ENCODE results near the gene MYL3.

DNA sequence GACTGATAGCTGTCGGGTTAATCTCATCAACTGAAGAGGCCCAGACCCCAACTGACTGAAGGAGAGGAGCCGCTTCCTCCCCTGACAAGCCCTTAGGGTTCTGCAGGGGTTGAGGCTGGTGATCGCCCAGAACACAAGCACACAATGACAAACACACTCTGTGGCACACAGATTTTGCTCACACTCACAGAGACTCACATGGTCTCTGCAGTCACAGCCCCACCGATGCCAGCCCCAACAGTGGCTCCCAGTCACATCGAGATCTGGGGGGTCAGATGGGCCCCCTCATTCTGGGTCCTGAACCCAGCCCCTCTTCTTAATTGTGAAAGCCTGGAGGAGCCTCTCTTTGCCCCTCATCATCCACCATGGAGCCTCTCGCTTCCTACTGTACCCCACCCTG is 31.0 kb upstream of the MYL3 start:
- TF ChIP-seq, protein P1, sequence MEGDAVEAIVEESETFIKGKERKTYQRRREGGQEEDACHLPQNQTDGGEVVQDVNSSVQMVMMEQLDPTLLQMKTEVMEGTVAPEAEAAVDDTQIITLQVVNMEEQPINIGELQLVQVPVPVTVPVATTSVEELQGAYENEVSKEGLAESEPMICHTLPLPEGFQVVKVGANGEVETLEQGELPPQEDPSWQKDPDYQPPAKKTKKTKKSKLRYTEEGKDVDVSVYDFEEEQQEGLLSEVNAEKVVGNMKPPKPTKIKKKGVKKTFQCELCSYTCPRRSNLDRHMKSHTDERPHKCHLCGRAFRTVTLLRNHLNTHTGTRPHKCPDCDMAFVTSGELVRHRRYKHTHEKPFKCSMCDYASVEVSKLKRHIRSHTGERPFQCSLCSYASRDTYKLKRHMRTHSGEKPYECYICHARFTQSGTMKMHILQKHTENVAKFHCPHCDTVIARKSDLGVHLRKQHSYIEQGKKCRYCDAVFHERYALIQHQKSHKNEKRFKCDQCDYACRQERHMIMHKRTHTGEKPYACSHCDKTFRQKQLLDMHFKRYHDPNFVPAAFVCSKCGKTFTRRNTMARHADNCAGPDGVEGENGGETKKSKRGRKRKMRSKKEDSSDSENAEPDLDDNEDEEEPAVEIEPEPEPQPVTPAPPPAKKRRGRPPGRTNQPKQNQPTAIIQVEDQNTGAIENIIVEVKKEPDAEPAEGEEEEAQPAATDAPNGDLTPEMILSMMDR (IDR thresholded peaks at IDR 0.05), result no peak
- no peak for TF ChIP-seq POLR2A (IDR thresholded peaks at IDR 0.05)
